ENCODE data around the gene WASHC2A. TPM values are rescaled to one million over a fixed set of nuclear protein-coding genes. Genes with fewer than 3 reads are reported as not detected.
"Not testable (repeated sequence)": the region's sequence is repeated elsewhere in the genome, so short reads cannot be mapped to it uniquely, and the experiment has no call there.

WASHC2A gene
- total and polyA plus RNA-seq, 4 donors: 5.3 to 18.8 (median 11.1) TPM

DNA sequence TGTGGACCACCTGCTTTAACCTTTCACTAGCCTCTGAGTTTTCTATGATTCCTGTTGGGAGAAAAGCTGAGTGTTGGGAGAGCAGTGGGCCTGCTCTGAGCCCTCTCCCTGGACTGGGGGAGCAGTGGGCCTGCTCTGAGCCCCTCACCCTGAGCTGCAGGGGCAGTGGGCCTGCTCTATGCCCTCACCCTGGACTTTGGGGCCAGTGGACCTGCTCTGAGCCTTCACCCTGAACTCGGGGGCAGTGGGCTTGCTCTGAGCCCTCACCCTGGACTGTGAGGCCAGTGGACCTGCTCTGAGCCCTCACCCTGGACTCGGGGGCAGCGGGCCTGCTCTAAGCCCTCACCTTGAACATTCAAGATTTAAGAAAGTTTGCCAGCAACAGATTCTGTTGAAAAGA lies 46.1 kb upstream of the WASHC2A start (continued):
- TF ChIP-seq RXRA (IDR thresholded peaks at IDR 0.05) (no peak), YY1 (IDR thresholded peaks at IDR 0.05) (no peak), TAF1 (conservative IDR thresholded peaks at IDR 0.05) (no peak), FOXA1 (IDR thresholded peaks at IDR 0.05) (no peak), HNF4A (conservative IDR thresholded peaks at IDR 0.05) (no peak), FOXA2 (IDR thresholded peaks at IDR 0.05) (no peak), EGR1 (IDR thresholded peaks at IDR 0.05; ENCODE audit: low read depth in 2 of 2) (no peak)
- TF ChIP-seq, protein P1, sequence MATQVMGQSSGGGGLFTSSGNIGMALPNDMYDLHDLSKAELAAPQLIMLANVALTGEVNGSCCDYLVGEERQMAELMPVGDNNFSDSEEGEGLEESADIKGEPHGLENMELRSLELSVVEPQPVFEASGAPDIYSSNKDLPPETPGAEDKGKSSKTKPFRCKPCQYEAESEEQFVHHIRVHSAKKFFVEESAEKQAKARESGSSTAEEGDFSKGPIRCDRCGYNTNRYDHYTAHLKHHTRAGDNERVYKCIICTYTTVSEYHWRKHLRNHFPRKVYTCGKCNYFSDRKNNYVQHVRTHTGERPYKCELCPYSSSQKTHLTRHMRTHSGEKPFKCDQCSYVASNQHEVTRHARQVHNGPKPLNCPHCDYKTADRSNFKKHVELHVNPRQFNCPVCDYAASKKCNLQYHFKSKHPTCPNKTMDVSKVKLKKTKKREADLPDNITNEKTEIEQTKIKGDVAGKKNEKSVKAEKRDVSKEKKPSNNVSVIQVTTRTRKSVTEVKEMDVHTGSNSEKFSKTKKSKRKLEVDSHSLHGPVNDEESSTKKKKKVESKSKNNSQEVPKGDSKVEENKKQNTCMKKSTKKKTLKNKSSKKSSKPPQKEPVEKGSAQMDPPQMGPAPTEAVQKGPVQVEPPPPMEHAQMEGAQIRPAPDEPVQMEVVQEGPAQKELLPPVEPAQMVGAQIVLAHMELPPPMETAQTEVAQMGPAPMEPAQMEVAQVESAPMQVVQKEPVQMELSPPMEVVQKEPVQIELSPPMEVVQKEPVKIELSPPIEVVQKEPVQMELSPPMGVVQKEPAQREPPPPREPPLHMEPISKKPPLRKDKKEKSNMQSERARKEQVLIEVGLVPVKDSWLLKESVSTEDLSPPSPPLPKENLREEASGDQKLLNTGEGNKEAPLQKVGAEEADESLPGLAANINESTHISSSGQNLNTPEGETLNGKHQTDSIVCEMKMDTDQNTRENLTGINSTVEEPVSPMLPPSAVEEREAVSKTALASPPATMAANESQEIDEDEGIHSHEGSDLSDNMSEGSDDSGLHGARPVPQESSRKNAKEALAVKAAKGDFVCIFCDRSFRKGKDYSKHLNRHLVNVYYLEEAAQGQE (IDR thresholded peaks at IDR 0.05): no peak

DNA sequence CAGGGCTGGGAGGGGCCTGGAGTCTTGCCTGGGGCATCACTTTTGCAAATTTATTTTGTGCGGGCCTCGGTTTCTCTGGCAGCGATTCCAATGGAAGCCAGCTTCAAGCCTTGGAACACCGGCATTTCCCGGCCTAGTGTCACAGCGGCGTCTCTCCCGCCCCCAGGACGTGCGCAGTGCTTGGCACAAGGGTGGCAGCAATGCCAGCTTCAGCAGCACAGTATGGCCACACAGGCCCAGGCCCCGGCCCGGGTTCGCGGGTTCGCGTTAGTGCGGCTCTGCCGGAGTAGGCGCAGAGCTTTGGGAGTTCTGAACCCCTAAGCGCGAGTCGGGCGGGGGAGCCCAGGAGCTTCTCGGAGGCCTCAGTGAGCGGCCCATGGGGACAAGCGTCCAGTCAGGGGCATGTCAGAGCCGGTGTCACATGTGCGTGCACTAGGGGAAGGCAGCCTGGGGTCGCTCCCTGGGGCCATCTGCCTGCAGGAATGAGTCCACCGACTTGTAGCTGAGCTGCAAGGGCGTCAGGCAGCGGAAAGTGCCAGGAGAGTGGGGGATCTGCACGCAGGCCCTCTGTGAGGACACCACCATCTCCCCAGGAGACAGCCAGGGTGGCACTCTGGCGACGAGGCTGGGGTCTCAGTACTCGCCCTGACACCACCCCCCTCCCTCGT lies 42.9 kb upstream of the WASHC2A start:
- DNase-seq (ENCODE audit: low spot score); H3K27me3 ChIP-seq (ENCODE audit: control insufficient read depth in 4 of 4, insufficient read depth in 4 of 4, low read length in 3 of 4); H3K4me1 ChIP-seq (ENCODE audit: control insufficient read depth in 4 of 4, insufficient read depth in 4 of 4, low read length in 3 of 4); H3K4me3 ChIP-seq (ENCODE audit: low read depth in 1 of 3, low read length in 3 of 3); H3K36me3 ChIP-seq (ENCODE audit: control insufficient read depth in 4 of 4, insufficient read depth in 3 of 4, low read depth in 1 of 4, low read length in 3 of 4); H3K9ac ChIP-seq (ENCODE audit: low read depth in 1 of 2, low read length in 2 of 2); H3K27ac ChIP-seq (ENCODE audit: low read depth in 1 of 2, low read length in 2 of 2); H3K9me3 ChIP-seq (ENCODE audit: control insufficient read depth in 4 of 4, low read length in 3 of 4): not testable (repeated sequence)
- 28% methylated on average over 30 of the region's 37 CpGs for WGBS

DNA sequence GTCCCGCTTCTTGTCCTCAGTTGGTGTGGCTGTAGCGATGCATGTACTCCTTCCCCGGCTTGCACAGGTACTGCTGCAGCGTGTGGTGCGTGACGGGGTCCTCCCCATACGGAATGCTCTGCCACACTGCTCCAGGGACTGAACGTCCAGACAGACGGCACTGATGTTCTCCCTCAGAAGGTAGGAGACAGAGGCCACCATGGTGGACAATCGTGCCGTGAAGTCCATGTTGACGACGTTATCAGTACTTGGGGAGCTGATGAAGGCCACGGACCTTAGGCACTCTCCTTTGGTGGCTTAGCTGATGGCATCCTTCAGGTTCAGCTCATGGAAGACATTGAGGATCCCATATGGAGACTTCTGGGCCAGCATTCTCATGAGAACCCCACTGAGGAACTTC lies 42.1 kb upstream of the WASHC2A start:
- DNase-seq (ENCODE audit: low spot score): no peak
- H3K4me3 ChIP-seq (ENCODE audit: low read depth in 1 of 3, low read length in 3 of 3): no peak overlapping the region
- 91% methylated on average over 14 of the region's 14 CpGs for WGBS

More for the DNA sequence above, 42.1 kb upstream of the WASHC2A start:
- H3K27me3 ChIP-seq (ENCODE audit: control insufficient read depth in 4 of 4, insufficient read depth in 4 of 4, low read length in 3 of 4): no peaks in the 10 kb centered on the region
- no peaks in the 10 kb centered on the region for H3K4me1 ChIP-seq (ENCODE audit: control insufficient read depth in 4 of 4, insufficient read depth in 4 of 4, low read length in 3 of 4)
- H3K9ac ChIP-seq (ENCODE audit: low read depth in 1 of 2, low read length in 2 of 2): no peak overlapping the region
- H3K27ac ChIP-seq (ENCODE audit: low read depth in 1 of 2, low read length in 2 of 2): no peak overlapping the region
- H3K9me3 ChIP-seq (ENCODE audit: control insufficient read depth in 4 of 4, low read length in 3 of 4): no peaks in the 10 kb centered on the region
- no peaks in the 10 kb centered on the region for H3K36me3 ChIP-seq (ENCODE audit: control insufficient read depth in 4 of 4, insufficient read depth in 3 of 4, low read depth in 1 of 4, low read length in 3 of 4)
- TF ChIP-seq NR2F2 (IDR thresholded peaks at IDR 0.05) (no peak), EGR1 (IDR thresholded peaks at IDR 0.05; ENCODE audit: low read depth in 2 of 2) (no peak), GABPA (IDR thresholded peaks at IDR 0.05 in 1 of 2, conservative IDR thresholded peaks at IDR 0.05 in 1 of 2) (no peak), RAD21 (IDR thresholded peaks at IDR 0.05) (no peak), RXRA (IDR thresholded peaks at IDR 0.05) (no peak), FOXA2 (IDR thresholded peaks at IDR 0.05) (no peak), FOXA1 (IDR thresholded peaks at IDR 0.05) (no peak), HNF4G (IDR thresholded peaks at IDR 0.05) (no peak), YY1 (IDR thresholded peaks at IDR 0.05) (no peak), SP1 (IDR thresholded peaks at IDR 0.05) (no peak)
- TF ChIP-seq, protein P2, sequence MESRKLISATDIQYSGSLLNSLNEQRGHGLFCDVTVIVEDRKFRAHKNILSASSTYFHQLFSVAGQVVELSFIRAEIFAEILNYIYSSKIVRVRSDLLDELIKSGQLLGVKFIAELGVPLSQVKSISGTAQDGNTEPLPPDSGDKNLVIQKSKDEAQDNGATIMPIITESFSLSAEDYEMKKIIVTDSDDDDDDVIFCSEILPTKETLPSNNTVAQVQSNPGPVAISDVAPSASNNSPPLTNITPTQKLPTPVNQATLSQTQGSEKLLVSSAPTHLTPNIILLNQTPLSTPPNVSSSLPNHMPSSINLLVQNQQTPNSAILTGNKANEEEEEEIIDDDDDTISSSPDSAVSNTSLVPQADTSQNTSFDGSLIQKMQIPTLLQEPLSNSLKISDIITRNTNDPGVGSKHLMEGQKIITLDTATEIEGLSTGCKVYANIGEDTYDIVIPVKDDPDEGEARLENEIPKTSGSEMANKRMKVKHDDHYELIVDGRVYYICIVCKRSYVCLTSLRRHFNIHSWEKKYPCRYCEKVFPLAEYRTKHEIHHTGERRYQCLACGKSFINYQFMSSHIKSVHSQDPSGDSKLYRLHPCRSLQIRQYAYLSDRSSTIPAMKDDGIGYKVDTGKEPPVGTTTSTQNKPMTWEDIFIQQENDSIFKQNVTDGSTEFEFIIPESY (IDR thresholded peaks at IDR 0.05): no peak
- TF ChIP-seq, protein P3, sequence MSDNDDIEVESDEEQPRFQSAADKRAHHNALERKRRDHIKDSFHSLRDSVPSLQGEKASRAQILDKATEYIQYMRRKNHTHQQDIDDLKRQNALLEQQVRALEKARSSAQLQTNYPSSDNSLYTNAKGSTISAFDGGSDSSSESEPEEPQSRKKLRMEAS (IDR thresholded peaks at IDR 0.05): no peak
- TF ChIP-seq, protein P1 (IDR thresholded peaks at IDR 0.05): no peak
- TF ChIP-seq, protein P4, sequence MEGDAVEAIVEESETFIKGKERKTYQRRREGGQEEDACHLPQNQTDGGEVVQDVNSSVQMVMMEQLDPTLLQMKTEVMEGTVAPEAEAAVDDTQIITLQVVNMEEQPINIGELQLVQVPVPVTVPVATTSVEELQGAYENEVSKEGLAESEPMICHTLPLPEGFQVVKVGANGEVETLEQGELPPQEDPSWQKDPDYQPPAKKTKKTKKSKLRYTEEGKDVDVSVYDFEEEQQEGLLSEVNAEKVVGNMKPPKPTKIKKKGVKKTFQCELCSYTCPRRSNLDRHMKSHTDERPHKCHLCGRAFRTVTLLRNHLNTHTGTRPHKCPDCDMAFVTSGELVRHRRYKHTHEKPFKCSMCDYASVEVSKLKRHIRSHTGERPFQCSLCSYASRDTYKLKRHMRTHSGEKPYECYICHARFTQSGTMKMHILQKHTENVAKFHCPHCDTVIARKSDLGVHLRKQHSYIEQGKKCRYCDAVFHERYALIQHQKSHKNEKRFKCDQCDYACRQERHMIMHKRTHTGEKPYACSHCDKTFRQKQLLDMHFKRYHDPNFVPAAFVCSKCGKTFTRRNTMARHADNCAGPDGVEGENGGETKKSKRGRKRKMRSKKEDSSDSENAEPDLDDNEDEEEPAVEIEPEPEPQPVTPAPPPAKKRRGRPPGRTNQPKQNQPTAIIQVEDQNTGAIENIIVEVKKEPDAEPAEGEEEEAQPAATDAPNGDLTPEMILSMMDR (IDR thresholded peaks at IDR 0.05; ENCODE audit: low read depth, low read length, missing input control): no peak
